Measurements from ENCODE around the gene ATAD3C.

ATAD3C gene

GRCh38 chr1:1431845-1432273 lies 17.6 kb upstream of the ATAD3C start:
- Histone ChIP-seq H3K9me3 (ENCODE audit: control insufficient read depth in 5 of 5, low read length in 5 of 5) (no peaks in the 10 kb centered on the region), H3K4me1 (ENCODE audit: control insufficient read depth in 5 of 5, insufficient read depth in 5 of 5, low read length in 5 of 5) (peaks cover 6 to 75% (median 73%) of the 10 kb centered on the region in 5 donors), H3K27me3 (ENCODE audit: control insufficient read depth in 5 of 5, insufficient read depth in 4 of 5, low read length in 5 of 5) (peaks cover 0 to 3% (median 0%) of the 10 kb centered on the region in 5 donors), H3K27ac (ENCODE audit: low read depth, low read length) (peak overlapping the region; percentile 90), H3K36me3 (ENCODE audit: control insufficient read depth in 5 of 5, insufficient read depth in 5 of 5, low read length in 5 of 5) (no peaks in the 10 kb centered on the region), H3K9ac (ENCODE audit: low read length in 5 of 5) (peak overlapping the region in 4 of 5 donors; percentile 53 to 77 (median 63)), H3K4me3 (ENCODE audit: low read depth in 1 of 5, low read length in 5 of 5) (peak overlapping the region in 4 of 5 donors; percentile 18 to 47 (median 39))

- Histone ChIP-seq H3K4me3 (ENCODE audit: low read depth in 1 of 5, low read length in 5 of 5) (no peak overlapping the region), H3K4me1 (ENCODE audit: control insufficient read depth in 5 of 5, insufficient read depth in 5 of 5, low read length in 5 of 5) (peaks cover 6 to 79% (median 77%) of the 10 kb centered on the region in 5 donors), H3K9ac (ENCODE audit: low read length in 5 of 5) (peak overlapping the region in 4 of 5 donors; percentile 53 to 77 (median 63)), H3K27me3 (ENCODE audit: control insufficient read depth in 5 of 5, insufficient read depth in 4 of 5, low read length in 5 of 5) (peaks cover 0 to 3% (median 0%) of the 10 kb centered on the region in 5 donors), H3K27ac (ENCODE audit: low read depth, low read length) (peak overlapping the region; percentile 90), H3K9me3 (ENCODE audit: control insufficient read depth in 5 of 5, low read length in 5 of 5) (no peaks in the 10 kb centered on the region), H3K36me3 (ENCODE audit: control insufficient read depth in 5 of 5, insufficient read depth in 5 of 5, low read length in 5 of 5) (peaks cover 0 to under 1% (median 0%) of the 10 kb centered on the region in 5 donors)
Measured at GRCh38 chr1:1432274-1432950, 17.1 kb upstream of the ATAD3C start.

GRCh38 chr1:1432951-1433803 lies 16.3 kb upstream of the ATAD3C start:
- Histone ChIP-seq H3K9me3 (ENCODE audit: control insufficient read depth in 5 of 5, low read length in 5 of 5) (no peaks in the 10 kb centered on the region), H3K9ac (ENCODE audit: low read length in 5 of 5) (peak overlapping the region in 4 of 5 donors; percentile 29 to 72 (median 70)), H3K27ac (ENCODE audit: low read depth, low read length) (peak overlapping the region; percentile 90), H3K27me3 (ENCODE audit: control insufficient read depth in 5 of 5, insufficient read depth in 4 of 5, low read length in 5 of 5) (peaks cover 0 to 3% (median 0%) of the 10 kb centered on the region in 5 donors), H3K4me3 (ENCODE audit: low read depth in 1 of 5, low read length in 5 of 5) (peak overlapping the region in 1 of 5 donors; percentile 21), H3K4me1 (ENCODE audit: control insufficient read depth in 5 of 5, insufficient read depth in 5 of 5, low read length in 5 of 5) (peaks cover 6 to 86% (median 81%) of the 10 kb centered on the region in 5 donors), H3K36me3 (ENCODE audit: control insufficient read depth in 5 of 5, insufficient read depth in 5 of 5, low read length in 5 of 5) (peaks cover 0 to 2% (median 0%) of the 10 kb centered on the region in 5 donors)

- Histone ChIP-seq H3K4me3 (ENCODE audit: low read depth in 1 of 5, low read length in 5 of 5) (peak overlapping the region in 2 of 5 donors; percentile 21 to 67), H3K4me1 (ENCODE audit: control insufficient read depth in 5 of 5, insufficient read depth in 5 of 5, low read length in 5 of 5) (peaks cover 6 to 83% (median 81%) of the 10 kb centered on the region in 5 donors), H3K27ac (ENCODE audit: low read depth, low read length) (peak overlapping the region; percentile 90)
Measured at GRCh38 chr1:1433804-1434130, 15.7 kb upstream of the ATAD3C start.

GRCh38 chr1:1434131-1434823 lies 15.2 kb upstream of the ATAD3C start:
- Histone ChIP-seq H3K27ac (ENCODE audit: low read depth, low read length) (peak overlapping the region; percentile 90), H3K27me3 (ENCODE audit: control insufficient read depth in 5 of 5, insufficient read depth in 4 of 5, low read length in 5 of 5) (peaks cover 0 to 3% (median 0%) of the 10 kb centered on the region in 5 donors), H3K9ac (ENCODE audit: low read length in 5 of 5) (peak overlapping the region in 4 of 5 donors; percentile 29 to 70 (median 68)), H3K36me3 (ENCODE audit: control insufficient read depth in 5 of 5, insufficient read depth in 5 of 5, low read length in 5 of 5) (peaks cover 0 to 4% (median 0%) of the 10 kb centered on the region in 5 donors), H3K4me3 (ENCODE audit: low read depth in 1 of 5, low read length in 5 of 5) (peak overlapping the region in 3 of 5 donors; percentile 11 to 67 (median 62)), H3K9me3 (ENCODE audit: control insufficient read depth in 5 of 5, low read length in 5 of 5) (no peaks in the 10 kb centered on the region), H3K4me1 (ENCODE audit: control insufficient read depth in 5 of 5, insufficient read depth in 5 of 5, low read length in 5 of 5) (peaks cover 6 to 83% (median 79%) of the 10 kb centered on the region in 5 donors)

More at GRCh38 chr1:1433804-1434130, 15.7 kb upstream of the ATAD3C start:
- Histone ChIP-seq H3K9ac (ENCODE audit: low read length in 5 of 5) (peak overlapping the region in 4 of 5 donors; percentile 29 to 72 (median 70)), H3K27me3 (ENCODE audit: control insufficient read depth in 5 of 5, insufficient read depth in 4 of 5, low read length in 5 of 5) (peaks cover 0 to 3% (median 0%) of the 10 kb centered on the region in 5 donors), H3K9me3 (ENCODE audit: control insufficient read depth in 5 of 5, low read length in 5 of 5) (no peaks in the 10 kb centered on the region), H3K36me3 (ENCODE audit: control insufficient read depth in 5 of 5, insufficient read depth in 5 of 5, low read length in 5 of 5) (peaks cover 0 to 2% (median 0%) of the 10 kb centered on the region in 5 donors)

GRCh38 chr1:1434824-1435105 lies 14.7 kb upstream of the ATAD3C start:
- Histone ChIP-seq H3K27ac (ENCODE audit: low read depth, low read length) (peak overlapping the region; percentile 90), H3K4me3 (ENCODE audit: low read depth in 1 of 5, low read length in 5 of 5) (peak overlapping the region; percentile 11 to 71 (median 62)), H3K36me3 (ENCODE audit: control insufficient read depth in 5 of 5, insufficient read depth in 5 of 5, low read length in 5 of 5) (peaks cover 0 to 4% (median 0%) of the 10 kb centered on the region in 5 donors), H3K9ac (ENCODE audit: low read length in 5 of 5) (peak overlapping the region in 4 of 5 donors; percentile 55 to 74 (median 62)), H3K27me3 (ENCODE audit: control insufficient read depth in 5 of 5, insufficient read depth in 4 of 5, low read length in 5 of 5) (peaks cover 0 to 3% (median 0%) of the 10 kb centered on the region in 5 donors), H3K9me3 (ENCODE audit: control insufficient read depth in 5 of 5, low read length in 5 of 5) (no peaks in the 10 kb centered on the region), H3K4me1 (ENCODE audit: control insufficient read depth in 5 of 5, insufficient read depth in 5 of 5, low read length in 5 of 5) (peaks cover 4 to 78% (median 74%) of the 10 kb centered on the region in 5 donors)

GRCh38 chr1:1435106-1435903 lies 14.2 kb upstream of the ATAD3C start, which contains the start of gene VWA1:
Gene VWA1, plus strand, starts transcription at chr1:1435690. Its CDS starts 59 bp downstream, at chr1:1435749.
- peak within 1 kb of the TSS; percentile 90 for H3K27ac ChIP-seq (ENCODE audit: low read depth, low read length)
- peaks cover 0 to 3% (median 0%) of the 10 kb centered on the region in 5 donors for H3K27me3 ChIP-seq (ENCODE audit: control insufficient read depth in 5 of 5, insufficient read depth in 4 of 5, low read length in 5 of 5)
- H3K36me3 ChIP-seq (ENCODE audit: control insufficient read depth in 5 of 5, insufficient read depth in 5 of 5, low read length in 5 of 5): peaks cover 0 to 4% (median 0%) of the 10 kb centered on the region in 5 donors
- H3K4me1 ChIP-seq (ENCODE audit: control insufficient read depth in 5 of 5, insufficient read depth in 5 of 5, low read length in 5 of 5): peaks cover 2 to 76% (median 69%) of the 10 kb centered on the region in 5 donors
- H3K4me3 ChIP-seq (ENCODE audit: low read depth in 1 of 5, low read length in 5 of 5): peak within 1 kb of the TSS; percentile 25 to 71 (median 62)
- no peaks in the 10 kb centered on the region for H3K9me3 ChIP-seq (ENCODE audit: control insufficient read depth in 5 of 5, low read length in 5 of 5)
- peak within 1 kb of the TSS; percentile 55 to 74 (median 63) for H3K9ac ChIP-seq (ENCODE audit: low read length in 5 of 5)

- Histone ChIP-seq H3K27me3 (ENCODE audit: control insufficient read depth in 5 of 5, insufficient read depth in 4 of 5, low read length in 5 of 5) (peaks cover 0 to 3% (median 0%) of the 10 kb centered on the region in 5 donors), H3K9me3 (ENCODE audit: control insufficient read depth in 5 of 5, low read length in 5 of 5) (no peaks in the 10 kb centered on the region), H3K27ac (ENCODE audit: low read depth, low read length) (no peak overlapping the region)
Measured at GRCh38 chr1:1435911-1436629, 13.4 kb upstream of the ATAD3C start.

More at GRCh38 chr1:1435911-1436629, 13.4 kb upstream of the ATAD3C start:
- Histone ChIP-seq H3K4me3 (ENCODE audit: low read depth in 1 of 5, low read length in 5 of 5) (peak overlapping the region in 4 of 5 donors; percentile 58 to 71 (median 64)), H3K4me1 (ENCODE audit: control insufficient read depth in 5 of 5, insufficient read depth in 5 of 5, low read length in 5 of 5) (peaks cover 5 to 77% (median 69%) of the 10 kb centered on the region in 5 donors), H3K9ac (ENCODE audit: low read length in 5 of 5) (peak overlapping the region in 4 of 5 donors; percentile 0 to 64 (median 54)), H3K36me3 (ENCODE audit: control insufficient read depth in 5 of 5, insufficient read depth in 5 of 5, low read length in 5 of 5) (peaks cover 0 to 4% (median 0%) of the 10 kb centered on the region in 5 donors)
